Keratinocyte (primary cell): Measurements from ENCODE around the gene FHOD3.

Experiments used
- CTCF ChIP-seq, 3 experiments: IDR thresholded peaks in 1 of 3; conservative IDR thresholded peaks in 1 of 3; optimal IDR thresholded peaks in 1 of 3; 2 replicates in 2 of 3; 3 replicates in 1 of 3; pipeline versions ENCODE3 to v1.5.1; 2011; ENCODE audit warnings: low read length in 3 of 3, mild to moderate bottlenecking in 3 of 3, moderate library complexity in 2 of 3, control low read depth in 1 of 3, inconsistent platforms in 1 of 3; ENCODE audit not compliant: insufficient read depth in 2 of 3; ENCODE audit errors: extremely low read depth in 1 of 3
- EZH2 ChIP-seq: IDR thresholded peaks from one replicate; pipeline ENCODE4 v1.6.1; 2012; ENCODE audit warnings: inconsistent platforms, mild to moderate bottlenecking, low read length, moderate library complexity

GRCh38 chr18:36350251-36350651 lies 52.7 kb downstream of the FHOD3 start:
- no peak for TF ChIP-seq CTCF (optimal IDR thresholded peaks at IDR 0.05 in 1 of 3, IDR thresholded peaks at IDR 0.05 in 1 of 3, conservative IDR thresholded peaks at IDR 0.05 in 1 of 3; ENCODE audit: extremely low read depth in 1 of 3, insufficient read depth in 2 of 3, low read length in 3 of 3)
- TF ChIP-seq EZH2, result no peak
